GM12878 (cell line): Measurements from ENCODE around the gene ZBTB21. TPM values are rescaled to one million over a fixed set of nuclear protein-coding genes. Genes with fewer than 3 reads are reported as not detected.
A peak's percentile ranks its signal among the peaks of the same experiment; 100 is the strongest.

Experiments
- ATAC-seq: fragments of 200-7000 bp; cut with Tn5 transposase; 3 replicates; pipeline ENCODE4 v1.9.1; 2020; ENCODE audit warnings: mild to moderate bottlenecking, moderate library complexity
- BruUV-seq: library from RNA; stranded (reverse); fragments of 400-500 nt; replicated peaks from 2 replicates; lab custom pipeline; 2021; lab: Mats Ljungman, UMichigan
- CTCF ChIA-PET: fragments of 300-600 bp; sonication (Branson Sonifier 250); formaldehyde crosslinking; extraction: SDS; loops from one replicate; lab custom pipeline; 2021; ENCODE audit warnings: inconsistent platforms; lab: Yijun Ruan, JAX
- POLR2A ChIA-PET: fragments of 350-600 bp; formaldehyde crosslinking; extraction: SDS; loops from one replicate; lab custom pipeline; 2021; ENCODE audit warnings: inconsistent platforms; lab: Charles Lee
- RAD21 ChIA-PET: fragments of 300-600 bp; sonication (Branson Sonifier 250); formaldehyde crosslinking; loops from one replicate; lab custom pipeline; 2023; ENCODE audit warnings: antibody characterized with exemption; ENCODE audit not compliant: unreplicated experiment; lab: Charles Lee
- SMC1A ChIA-PET: fragments of 300-600 bp; sonication (Branson Sonifier 250); formaldehyde crosslinking; loops from one replicate; lab custom pipeline; 2023; ENCODE audit not compliant: unreplicated experiment, uncharacterized antibody; lab: Charles Lee
- DNase-seq: peaks from one replicate; pipeline ENCODE4 v3.0.0-alpha.2; 2011; ENCODE audit warnings: low read depth, low spot score
- FAIRE-seq: peaks from 3 replicates; lab custom pipeline; 2011; peaks lifted over from hg19 to GRCh38; lab: Jason Lieb, UNC
- H2AFZ ChIP-seq: 2 replicates; pipeline ENCODE4 v1.6.0; 2011; ENCODE audit warnings: low read depth, low read length, control low read depth; ENCODE audit not compliant: control insufficient read depth
- H3K27ac ChIP-seq: 2 replicates; pipeline ENCODE4 v1.5.1; 2011; ENCODE audit warnings: control low read depth; ENCODE audit not compliant: control insufficient read depth, insufficient read depth
- H3K27me3 ChIP-seq, 2 experiments: replicated peaks in 1 of 2; 2 replicates each; pipeline versions ENCODE4 v1.6.0 to v1.6.1; 2011; ENCODE audit warnings: low read length in 1 of 2; ENCODE audit not compliant: control insufficient read depth in 2 of 2, insufficient read depth in 2 of 2
- H3K36me3 ChIP-seq, 2 experiments: 2 replicates each; pipeline ENCODE4 v1.5.1; 2011; ENCODE audit warnings: low read length in 1 of 2; ENCODE audit not compliant: control insufficient read depth in 2 of 2, insufficient read depth in 2 of 2
- H3K4me1 ChIP-seq: 2 replicates; pipeline ENCODE4 v1.6.1; 2011; ENCODE audit warnings: mild to moderate bottlenecking, low read length, moderate library complexity, mixed read lengths; ENCODE audit not compliant: control insufficient read depth, insufficient read depth
- H3K4me2 ChIP-seq: 2 replicates; pipeline ENCODE4 v1.6.0; 2011; ENCODE audit warnings: control low read depth; ENCODE audit not compliant: control insufficient read depth, insufficient read depth
- H3K4me3 ChIP-seq: fragments of 200-600 bp; sonication (generic); 2 replicates; pipeline ENCODE4 v1.5.1; 2016
- H3K79me2 ChIP-seq: 2 replicates; pipeline ENCODE4 v1.6.0; 2011; ENCODE audit warnings: low read length; ENCODE audit not compliant: control insufficient read depth, insufficient read depth
- H3K9ac ChIP-seq: 2 replicates; pipeline ENCODE4 v1.8.0; 2011; ENCODE audit warnings: low read length, control low read depth, mixed read lengths; ENCODE audit not compliant: control insufficient read depth, insufficient read depth
- H3K9me3 ChIP-seq: replicated peaks from 3 replicates; pipeline ENCODE4 v1.5.1; 2011; ENCODE audit warnings: mild to moderate bottlenecking, low read length; ENCODE audit not compliant: control insufficient read depth, insufficient read depth
- H4K20me1 ChIP-seq: 2 replicates; pipeline ENCODE4 v1.6.0; 2011; ENCODE audit not compliant: control insufficient read depth, insufficient read depth
- PBX3 ChIP-seq: IDR thresholded peaks from 2 replicates; pipeline ENCODE4 v1.6.1; 2011; ENCODE audit warnings: mild to moderate bottlenecking, low read depth, low read length, moderate library complexity; ENCODE audit not compliant: insufficient replicate concordance
- RUNX3 ChIP-seq: IDR thresholded peaks from 2 replicates; pipeline ENCODE4 v1.6.1; 2012; ENCODE audit warnings: low read length, inconsistent platforms
- WGBS: methylation state at CpG from one replicate; pipeline ENCODE4 v1.1.6; 2016; ENCODE audit warnings: low lambda C conversion rate; ENCODE audit not compliant: insufficient replicate concordance, insufficient coverage; ENCODE audit errors: missing lambda C conversion rate; 5-methylcytosine and 5-hydroxymethylcytosine counted together
- in situ Hi-C: fragments of 300-500 bp; cut with MboI; formaldehyde crosslinking; loops from 9 replicates; pipeline ENCODE4 v1.14.3; 2018; ENCODE audit warnings: mixed read lengths
- intact Hi-C: fragments of 100-400 bp; cut with micrococcal nuclease; formaldehyde crosslinking; loops from one replicate; pipeline ENCODE4 v1.14.2; 2022; ENCODE audit not compliant: unreplicated experiment
- polyA plus RNA-seq, 11 experiments: library from polyadenylated mRNA; depleted of rRNA in 4 of 11; unstranded in 6 of 11; stranded (reverse) in 5 of 11; fragments of >200 nt; fragmentation: Nextera tagmentation in 4 of 11; fragmentation: Illumina TruSeq in 1 of 11; extraction: Ambion mirVana in 4 of 11; extraction: Trizol in 1 of 11; gene quantifications; 1 replicate in 1 of 11; 2 replicates in 10 of 11; pipeline versions ENCODE4 v1.2.1 to v1.2.3, GENCODE V29; 2011 to 2016; ENCODE audit warnings: inconsistent platforms in 2 of 11, missing spikeins in 2 of 11, low read depth in 1 of 11
- total RNA-seq, 4 experiments: library from RNA; depleted of rRNA in 3 of 4; stranded (reverse); fragments of >200 nt in 3 of 4; fragmentation: Illumina TruSeq in 1 of 4; extraction: Trizol in 1 of 4; gene quantifications; 2 replicates each; pipeline versions ENCODE4 v1.2.1 to v1.2.3, GENCODE V29; 2013 to 2021

The ZBTB21 gene
- total and polyA plus RNA-seq, 10 of the 15 experiments (the other 5 are each of a cell fraction or from before 2014, with no cell fraction given): 1.8 to 21.6 (median 10.6) TPM

- FAIRE-seq: no peak
- H3K27me3 ChIP-seq: no peaks in the 10 kb centered on the region; a peak in 1 of 4 replicates
Measured at GRCh38 chr21:42047821-42048613, 37.9 kb upstream of the ZBTB21 start.

More at GRCh38 chr21:42047821-42048613, 37.9 kb upstream of the ZBTB21 start:
- no peaks in the 10 kb centered on the region for H3K36me3 ChIP-seq
- H3K4me3 ChIP-seq: no peak overlapping the region
- H3K27ac ChIP-seq: no peak overlapping the region
- H3K79me2 ChIP-seq: no peaks in the 10 kb centered on the region
- H3K4me1 ChIP-seq: no peaks in the 10 kb centered on the region
- ATAC-seq (peak; percentile 56), DNase-seq (no peak)
- intact Hi-C loops (no loop called here), in situ Hi-C loops (loop anchor here (10.0 kb wide), 1 partner anchor 57 kb away; no protein-coding TSS in a partner anchor)
- H3K4me2 ChIP-seq: no peak overlapping the region
- BruUV-seq: no TSS peak
- ChIA-PET SMC1A (no interaction called here), RAD21 (no interaction called here), CTCF (interaction anchor here (0.6 kb wide), 1 partner anchor 154 kb away, joined by 3 read pairs; no protein-coding TSS in a partner anchor), POLR2A (no interaction called here)
- 0 out of 2 replicates have a peak, but pooled peaks have one; percentile 27 for TF ChIP-seq RUNX3
- TF ChIP-seq PBX3: no peak
- WGBS: 77% methylated on average over 19 of the region's 19 CpGs
- no peak overlapping the region for H3K9ac ChIP-seq
- no peaks in the 10 kb centered on the region for H4K20me1 ChIP-seq
- H3K9me3 ChIP-seq: no peaks in the 10 kb centered on the region
- H2AFZ ChIP-seq: no peak overlapping the region
